KOPT-K1 (cell line): ENCODE measurements around the gene ALAS2.
"Not testable (repeated sequence)": the region's sequence is repeated elsewhere in the genome, so short reads cannot be mapped to it uniquely, and the experiment has no call there.

Source experiments
- H3K27ac ChIP-seq: fragments of 200-600 bp; sonication (generic); 2 replicates; pipeline ENCODE4 v1.5.1; 2016; ENCODE audit warnings: antibody characterized with exemption, mild to moderate bottlenecking, low read depth, low read length; ENCODE audit not compliant: poor library complexity, severe bottlenecking
- H3K36me3 ChIP-seq: fragments of 200-600 bp; sonication (generic); 2 replicates; pipeline ENCODE4 v1.5.1; 2017; ENCODE audit warnings: antibody characterized with exemption, mild to moderate bottlenecking, low read length, moderate library complexity; ENCODE audit not compliant: insufficient read depth
- H3K9me3 ChIP-seq: fragments of 200-600 bp; sonication (generic); 2 replicates; pipeline ENCODE4 v1.5.1; 2017; ENCODE audit warnings: antibody characterized with exemption, low read length, mild to moderate bottlenecking; ENCODE audit not compliant: insufficient read depth, poor library complexity, severe bottlenecking

The ALAS2 gene

DNA sequence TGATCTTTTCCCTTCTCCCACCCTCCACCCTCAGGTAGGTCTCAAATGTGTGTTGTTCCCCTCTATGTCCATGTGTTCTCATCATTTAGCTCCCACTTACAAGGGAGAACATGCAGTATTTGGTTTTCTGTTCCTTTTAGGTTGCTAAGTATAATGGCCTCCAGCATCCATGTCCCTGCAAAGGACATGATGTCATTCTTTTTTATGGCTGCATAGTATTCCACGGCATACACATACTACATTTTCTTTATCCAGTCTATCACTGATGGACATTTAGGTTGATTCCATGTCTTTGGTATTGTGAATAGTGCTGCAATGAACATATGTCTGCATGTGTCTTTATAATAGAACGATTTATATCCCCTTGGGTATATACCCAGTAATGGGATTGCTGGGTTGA lies 47.5 kb downstream of the ALAS2 start:
- not testable (repeated sequence) for H3K9me3 ChIP-seq, H3K36me3 ChIP-seq

DNA sequence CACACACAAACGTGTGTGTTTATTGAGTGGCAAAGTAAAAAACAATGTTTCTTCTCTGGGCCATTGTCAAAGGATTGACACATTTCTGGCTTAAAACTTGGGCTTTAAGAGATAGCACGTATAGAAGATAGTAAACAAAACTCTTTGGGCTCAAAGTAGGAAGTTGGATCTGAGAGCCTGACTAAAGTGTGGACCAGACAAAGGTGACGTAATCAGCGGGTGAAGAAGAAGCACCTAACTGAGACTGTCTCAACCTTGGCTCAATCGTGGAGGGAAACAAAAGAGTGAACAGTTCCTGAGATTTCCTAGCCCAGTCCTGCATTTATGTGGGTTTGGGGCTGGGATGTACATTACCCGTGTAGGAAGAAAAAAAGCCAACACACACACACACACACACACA lies 50.4 kb downstream of the ALAS2 start:
- H3K9me3 ChIP-seq = no peaks in the 10 kb centered on the region
- H3K27ac ChIP-seq = no peak overlapping the region
- no peaks in the 10 kb centered on the region for H3K36me3 ChIP-seq

More for the DNA sequence above, 47.5 kb downstream of the ALAS2 start:
- not testable (repeated sequence) for H3K27ac ChIP-seq

DNA sequence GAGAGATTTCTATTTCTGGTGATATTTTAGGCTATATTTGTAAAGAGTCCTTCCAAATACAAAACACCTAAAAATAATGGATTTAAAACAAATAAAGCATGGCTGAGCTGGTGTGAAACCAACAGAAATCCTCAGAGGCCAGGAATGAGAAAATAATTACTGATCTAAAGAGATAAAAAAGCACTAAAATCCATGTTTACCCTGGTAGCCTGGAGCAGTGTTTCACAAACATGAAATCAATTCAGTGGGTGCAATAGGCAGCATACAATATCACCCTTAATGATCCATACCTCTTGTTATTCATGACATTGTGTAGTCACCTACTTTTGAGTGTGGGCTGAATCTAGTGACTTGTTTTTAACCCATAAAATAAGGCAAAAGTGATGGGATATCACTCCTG lies 51.3 kb downstream of the ALAS2 start:
- no peaks in the 10 kb centered on the region for H3K36me3 ChIP-seq
- no peak overlapping the region for H3K27ac ChIP-seq

DNA sequence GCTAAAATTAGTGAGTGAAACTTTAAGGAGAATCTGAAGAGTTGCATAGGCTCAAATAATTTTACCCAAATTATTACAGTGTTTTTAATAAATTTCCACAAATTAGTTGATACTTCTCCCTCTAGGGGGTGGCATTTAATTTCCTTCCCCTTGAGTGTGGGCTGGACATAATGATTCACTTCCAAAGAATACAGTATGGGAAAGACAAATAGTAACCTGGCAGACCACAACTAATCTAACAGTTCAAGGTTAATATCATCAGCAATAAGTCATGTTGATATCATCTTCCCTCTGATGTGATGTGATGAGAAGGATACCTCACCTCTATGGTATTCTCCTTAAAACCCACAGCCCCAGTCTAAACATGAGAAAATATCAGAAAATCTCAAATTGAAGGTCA lies 52.3 kb downstream of the ALAS2 start:
- no peaks in the 10 kb centered on the region for H3K9me3 ChIP-seq
- no peak overlapping the region for H3K27ac ChIP-seq
- H3K36me3 ChIP-seq = no peaks in the 10 kb centered on the region

More for the DNA sequence above, 51.3 kb downstream of the ALAS2 start:
- H3K9me3 ChIP-seq = no peaks in the 10 kb centered on the region

DNA sequence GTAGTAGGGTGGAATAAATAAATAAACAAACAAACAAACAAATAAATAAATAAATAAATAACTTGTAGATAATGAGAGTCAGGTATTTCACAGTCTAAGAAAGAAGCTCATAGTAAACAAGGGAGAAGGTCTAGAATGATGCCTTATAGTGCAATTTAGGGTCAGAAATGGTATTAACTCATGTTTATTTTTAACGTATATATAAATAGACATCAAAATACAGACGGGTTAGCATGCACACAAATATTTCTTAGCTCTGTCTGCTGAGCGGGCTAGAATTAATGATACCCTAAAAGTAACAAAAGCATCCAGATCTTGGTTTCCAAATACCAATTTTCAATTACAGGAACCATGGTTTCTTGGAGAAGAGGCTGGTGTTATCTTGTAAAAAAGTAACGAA lies 53.4 kb downstream of the ALAS2 start:
- H3K36me3 ChIP-seq = no peaks in the 10 kb centered on the region
- no peak overlapping the region for H3K27ac ChIP-seq
- H3K9me3 ChIP-seq = no peaks in the 10 kb centered on the region

DNA sequence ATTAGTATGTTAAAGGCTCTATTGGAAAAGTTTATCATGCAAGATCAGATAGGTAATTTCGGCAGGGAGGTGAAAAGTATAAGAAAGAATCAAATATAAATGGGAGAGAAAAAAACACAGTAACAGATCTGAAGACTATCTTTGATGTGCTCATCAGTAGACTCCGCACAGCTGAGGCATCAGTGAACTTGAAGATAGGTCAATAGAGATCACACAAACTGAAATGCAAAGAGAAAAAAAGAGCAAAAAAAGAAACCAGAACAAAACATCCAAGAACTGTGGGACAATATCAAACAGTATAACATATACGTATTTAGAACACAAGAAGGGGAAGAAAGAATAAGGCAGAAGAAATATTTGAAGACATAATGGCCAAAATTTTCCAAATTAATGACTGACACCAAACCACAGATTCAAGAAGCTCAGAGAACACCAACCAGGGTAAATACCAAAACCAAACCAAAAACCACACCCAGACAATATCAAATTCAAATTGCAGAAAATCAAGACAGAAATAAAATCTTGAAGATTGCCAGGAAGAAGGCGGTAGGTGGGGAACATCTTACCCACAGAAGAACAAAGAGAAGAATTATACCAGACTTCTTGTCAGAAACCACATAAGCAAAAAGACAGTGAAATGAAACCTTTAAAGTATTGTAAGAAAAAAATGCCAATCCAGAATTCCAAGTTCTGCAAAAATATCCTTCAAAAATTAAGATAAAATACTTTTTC lies 65.8 kb downstream of the ALAS2 start:
- H3K27ac ChIP-seq = no peak overlapping the region
- H3K9me3 ChIP-seq = no peaks in the 10 kb centered on the region
- H3K36me3 ChIP-seq = no peaks in the 10 kb centered on the region

DNA sequence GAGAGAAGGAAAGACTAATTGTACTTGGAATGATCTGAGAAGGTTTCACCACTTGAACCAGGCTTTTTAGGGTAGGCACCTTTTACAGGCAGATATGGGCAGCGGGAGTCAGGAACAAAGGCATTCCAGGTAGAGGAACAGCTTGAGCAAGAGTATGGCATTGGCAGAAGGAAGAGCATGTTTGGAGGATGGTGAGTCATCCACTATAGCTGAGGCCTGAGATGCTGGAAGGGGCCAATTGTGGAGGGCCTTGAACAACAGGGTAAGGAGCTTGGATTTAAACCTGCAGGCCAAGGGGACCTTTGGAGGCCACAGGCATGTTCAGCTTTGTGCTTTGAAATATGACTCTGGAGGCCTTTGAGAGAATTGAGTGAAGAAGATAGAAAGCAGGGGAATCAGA lies 69.0 kb downstream of the ALAS2 start:
- Histone ChIP-seq H3K9me3 (no peaks in the 10 kb centered on the region), H3K36me3 (no peaks in the 10 kb centered on the region), H3K27ac (no peak overlapping the region)
